Measurements from ENCODE around the gene ZNF649.
"Not testable (repeated sequence)": the region's sequence is repeated elsewhere in the genome, so short reads cannot be mapped to it uniquely, and the experiment has no call there.

The ZNF649 gene

GRCh38 chr19:51904331-51905165, at the start of gene ZNF649:
Gene ZNF649, minus strand, starts transcription at chr19:51905017. Its CDS starts 4,910 bp downstream, at chr19:51900107.
- DNase-seq, result peak; percentile 89

- DNase-seq, result peak; percentile 57
Measured at GRCh38 chr19:51948975-51949374, 44.2 kb upstream of the ZNF649 start.

GRCh38 chr19:51946602-51947001, 41.8 kb upstream of the ZNF649 start:
- no peak for DNase-seq

- DNase-seq, result no peak
Measured at GRCh38 chr19:51944798-51945552, 40.2 kb upstream of the ZNF649 start.

- DNase-seq, result no peak
Measured at GRCh38 chr19:51938936-51939335, 34.1 kb upstream of the ZNF649 start.

- no peak for DNase-seq
Measured at GRCh38 chr19:51931921-51932320, 27.1 kb upstream of the ZNF649 start.

GRCh38 chr19:51927859-51928258, 23.0 kb upstream of the ZNF649 start:
- DNase-seq, result no peak

GRCh38 chr19:51926784-51927741, 22.2 kb upstream of the ZNF649 start, which contains the start of gene ZNF613:
Gene ZNF613, plus strand, starts transcription at chr19:51927472. Its CDS starts 8,749 bp downstream, at chr19:51936221.
- peak; percentile 93 for DNase-seq

- no peak for DNase-seq
Measured at GRCh38 chr19:51926426-51926783, 21.6 kb upstream of the ZNF649 start.

- DNase-seq, result no peak
Measured at GRCh38 chr19:51921949-51922348, 17.1 kb upstream of the ZNF649 start.

- DNase-seq, result no peak
Measured at GRCh38 chr19:51919606-51920005, 14.8 kb upstream of the ZNF649 start.

- no peak for DNase-seq
Measured at GRCh38 chr19:51916167-51916566, 11.3 kb upstream of the ZNF649 start.

- DNase-seq, result no peak
Measured at GRCh38 chr19:51915324-51915867, 10.6 kb upstream of the ZNF649 start.

- DNase-seq, result not testable (repeated sequence)
Measured at GRCh38 chr19:51907981-51908380, 3.2 kb upstream of the ZNF649 start.

GRCh38 chr19:51906108-51906507, 1.3 kb upstream of the ZNF649 start:
- DNase-seq, result not testable (repeated sequence)

GRCh38 chr19:51905639-51906038, 822 bp upstream of the ZNF649 start:
- not testable (repeated sequence) for DNase-seq

- no peak for DNase-seq
Measured at GRCh38 chr19:51905206-51905605, 389 bp upstream of the ZNF649 start.

- DNase-seq, result no peak
Measured at GRCh38 chr19:51903192-51903591, 1.6 kb downstream of the ZNF649 start.

GRCh38 chr19:51901860-51902259, 3.0 kb downstream of the ZNF649 start:
- DNase-seq, result no peak

- DNase-seq, result no peak
Measured at GRCh38 chr19:51891193-51891747, 13.5 kb downstream of the ZNF649 start.

- no peak for DNase-seq
Measured at GRCh38 chr19:51889934-51890333, 14.9 kb downstream of the ZNF649 start.

All from femur (tissue), 1 donor.